Caco-2 (cell line): ENCODE data around the gene OTOF. TPM values are rescaled to one million over a fixed set of nuclear protein-coding genes. Genes with fewer than 3 reads are reported as not detected.

Experiments used
- BruUV-seq: library from RNA; stranded (reverse); fragments of 400-500 nt; replicated peaks from 2 replicates; lab custom pipeline; 2021; lab: Mats Ljungman, UMichigan
- CTCF ChIA-PET: fragments of 300-600 bp; sonication (Branson Sonifier 250); formaldehyde crosslinking; loops from one replicate; lab custom pipeline; 2022; ENCODE audit warnings: antibody characterized with exemption; lab: Charles Lee
- POLR2A ChIA-PET: fragments of 300-600 bp; sonication (Branson Sonifier 250); formaldehyde crosslinking; loops from one replicate; lab custom pipeline; 2022; ENCODE audit warnings: antibody characterized with exemption; lab: Charles Lee
- DNase-seq, 2 experiments: peaks; one replicate each; pipeline versions ENCODE4 v3.0.0 to v3.0.0-alpha.2; 2020 to 2022
- H3K27me3 ChIP-seq: replicated peaks from 2 replicates; pipeline ENCODE4 v1.6.0; 2011; ENCODE audit warnings: low read length; ENCODE audit not compliant: control insufficient read depth, insufficient read depth
- H3K36me3 ChIP-seq: 2 replicates; pipeline ENCODE4 v1.5.1; 2011; ENCODE audit warnings: low read length; ENCODE audit not compliant: control insufficient read depth, insufficient read depth
- H3K4me1 ChIP-seq: fragments of 250-450 bp; sonication (Bioruptor Pico); 2 replicates; pipeline ENCODE4 v1.5.1; 2020; ENCODE audit warnings: mild to moderate bottlenecking
- H3K4me3 ChIP-seq: 2 replicates; pipeline ENCODE4 v1.5.1; 2011; ENCODE audit warnings: low read depth, mild to moderate bottlenecking, control low read depth, low read length
- H3K9me3 ChIP-seq: fragments of 250-450 bp; sonication (Bioruptor Pico); 2 replicates; pipeline ENCODE4 v1.5.1; 2020; ENCODE audit warnings: mild to moderate bottlenecking, moderate library complexity
- H3K27ac Mint-ChIP-seq: one replicate; pipeline ENCODE4 v1.8.0; 2022; ENCODE audit warnings: mixed read lengths; ENCODE audit not compliant: unreplicated experiment
- H3K27me3 Mint-ChIP-seq: one replicate; pipeline ENCODE4 v1.8.0; 2022; ENCODE audit warnings: mixed read lengths; ENCODE audit not compliant: insufficient read depth, unreplicated experiment
- H3K36me3 Mint-ChIP-seq: one replicate; pipeline ENCODE4 v1.8.0; 2022; ENCODE audit warnings: mild to moderate bottlenecking, mixed read lengths; ENCODE audit not compliant: insufficient read depth, unreplicated experiment
- H3K4me1 Mint-ChIP-seq: one replicate; pipeline ENCODE4 v1.8.0; 2022; ENCODE audit warnings: low read depth, mixed read lengths; ENCODE audit not compliant: unreplicated experiment
- H3K4me3 Mint-ChIP-seq: one replicate; pipeline ENCODE4 v1.8.0; 2022; ENCODE audit warnings: mild to moderate bottlenecking, moderate library complexity, mixed read lengths; ENCODE audit not compliant: unreplicated experiment
- H3K9me3 Mint-ChIP-seq: one replicate; pipeline ENCODE4 v1.8.0; 2022; ENCODE audit warnings: mixed read lengths; ENCODE audit not compliant: unreplicated experiment
- CTCF ChIP-seq, 2 experiments: fragments of 200-600 bp in 1 of 2; IDR thresholded peaks; 1 replicate in 1 of 2; 2 replicates in 1 of 2; pipeline versions ENCODE4 v1.5.1 to v1.8.0; 2011 to 2022; ENCODE audit warnings: antibody characterized with exemption in 1 of 2, control low read depth in 1 of 2, inconsistent platforms in 1 of 2, low read depth in 1 of 2, low read length in 1 of 2, mild to moderate bottlenecking in 1 of 2, moderate library complexity in 1 of 2; ENCODE audit not compliant: insufficient read depth in 1 of 2, severe bottlenecking in 1 of 2, unreplicated experiment in 1 of 2
- intact Hi-C: fragments of 100-400 bp; cut with micrococcal nuclease; formaldehyde crosslinking; loops from one replicate; pipeline ENCODE4 v1.10.0; 2022; ENCODE audit not compliant: unreplicated experiment
- total RNA-seq: library from RNA; stranded (reverse); gene quantifications from 2 replicates; pipeline ENCODE4 v1.2.3, GENCODE V29; 2022

OTOF gene
- total RNA-seq, 1 experiment from 2014 or later, result 0.09 TPM

- no peak overlapping the region for H3K4me3 ChIP-seq
- CTCF ChIA-PET, result no interaction called here
- H3K9me3 Mint-ChIP-seq, result no peaks in the 10 kb centered on the region
- no peak for DNase-seq
- peaks cover 11% of the 10 kb centered on the region for H3K4me1 ChIP-seq
- intact Hi-C loops, result no loop called here
- no peaks in the 10 kb centered on the region for H3K4me1 Mint-ChIP-seq
- no peak overlapping the region for H3K4me3 Mint-ChIP-seq
- no peaks in the 10 kb centered on the region for H3K36me3 ChIP-seq
- no TSS peak for BruUV-seq
- no peaks in the 10 kb centered on the region for H3K9me3 ChIP-seq
- no peaks in the 10 kb centered on the region for H3K36me3 Mint-ChIP-seq
- no peaks in the 10 kb centered on the region for H3K27me3 ChIP-seq
- TF ChIP-seq CTCF (IDR thresholded peaks at IDR 0.05; ENCODE audit: insufficient read depth in 1 of 2, low read depth in 1 of 2, low read length in 1 of 2, severe bottlenecking in 1 of 2, unreplicated experiment in 1 of 2), result no peak
- no peaks in the 10 kb centered on the region for H3K27me3 Mint-ChIP-seq
- POLR2A ChIA-PET, result no interaction called here
- H3K27ac Mint-ChIP-seq, result no peak overlapping the region
These were observed 5.1 kb upstream of the OTOF start for GRCh38 chr2:26483027-26483326.

GRCh38 chr2:26482211-26483026 lies 4.5 kb upstream of the OTOF start:
- no peaks in the 10 kb centered on the region for H3K9me3 Mint-ChIP-seq
- H3K4me3 ChIP-seq, result no peak overlapping the region
- no peaks in the 10 kb centered on the region for H3K27me3 ChIP-seq
- H3K4me3 Mint-ChIP-seq, result no peak overlapping the region
- DNase-seq, result no peak
- CTCF ChIA-PET, result no interaction called here
- H3K4me1 ChIP-seq, result peaks cover 11% of the 10 kb centered on the region
- no TSS peak for BruUV-seq
- H3K36me3 ChIP-seq, result no peaks in the 10 kb centered on the region
- no peaks in the 10 kb centered on the region for H3K9me3 ChIP-seq
- POLR2A ChIA-PET, result no interaction called here
- H3K4me1 Mint-ChIP-seq, result no peaks in the 10 kb centered on the region
- H3K27me3 Mint-ChIP-seq, result no peaks in the 10 kb centered on the region
- TF ChIP-seq CTCF (IDR thresholded peaks at IDR 0.05; ENCODE audit: insufficient read depth in 1 of 2, low read depth in 1 of 2, low read length in 1 of 2, severe bottlenecking in 1 of 2, unreplicated experiment in 1 of 2), result no peak
- intact Hi-C loops, result no loop called here
- H3K36me3 Mint-ChIP-seq, result no peaks in the 10 kb centered on the region
- no peak overlapping the region for H3K27ac Mint-ChIP-seq

- no peak overlapping the region for H3K4me3 Mint-ChIP-seq
- CTCF ChIA-PET, result no interaction called here
- POLR2A ChIA-PET, result no interaction called here
- H3K27ac Mint-ChIP-seq, result peak overlapping the region; percentile 39
- no peak for DNase-seq
- intact Hi-C loops, result no loop called here
- no peak overlapping the region for H3K4me3 ChIP-seq
- H3K4me1 Mint-ChIP-seq, result no peaks in the 10 kb centered on the region
- TF ChIP-seq CTCF (IDR thresholded peaks at IDR 0.05; ENCODE audit: insufficient read depth in 1 of 2, low read depth in 1 of 2, low read length in 1 of 2, severe bottlenecking in 1 of 2, unreplicated experiment in 1 of 2), result no peak
- H3K4me1 ChIP-seq, result peaks cover 11% of the 10 kb centered on the region
- H3K27me3 ChIP-seq, result no peaks in the 10 kb centered on the region
- no peaks in the 10 kb centered on the region for H3K9me3 Mint-ChIP-seq
- H3K36me3 ChIP-seq, result no peaks in the 10 kb centered on the region
- H3K27me3 Mint-ChIP-seq, result no peaks in the 10 kb centered on the region
- no TSS peak for BruUV-seq
- H3K36me3 Mint-ChIP-seq, result no peaks in the 10 kb centered on the region
- H3K9me3 ChIP-seq, result no peaks in the 10 kb centered on the region
These were observed 3.8 kb upstream of the OTOF start for GRCh38 chr2:26481706-26482105.
